Upper lobe of right lung (tissue), 1 donor: ENCODE measurements around the gene MMP19. TPM values are rescaled to one million over a fixed set of nuclear protein-coding genes. Genes with fewer than 3 reads are reported as not detected.

Source experiments
- ATAC-seq: fragments of 200-7000 bp; cut with Tn5 transposase; one replicate; pipeline ENCODE4 v1.9.1; 2020; ENCODE audit warnings: mild to moderate bottlenecking, moderate library complexity
- DNase-seq: peaks from one replicate; pipeline ENCODE4 v3.0.0-alpha.2; 2020
- H3K27ac ChIP-seq: fragments of 200-600 bp; one replicate; pipeline ENCODE4 v1.8.0; 2022
- H3K27me3 ChIP-seq: fragments of 200-600 bp; one replicate; pipeline ENCODE4 v1.8.0; 2022; ENCODE audit warnings: mild to moderate bottlenecking
- H3K36me3 ChIP-seq: fragments of 200-600 bp; one replicate; pipeline ENCODE4 v1.8.0; 2022
- H3K4me1 ChIP-seq: fragments of 200-600 bp; one replicate; pipeline ENCODE4 v1.8.0; 2022
- H3K4me3 ChIP-seq: fragments of 200-600 bp; one replicate; pipeline ENCODE4 v1.8.0; 2022; ENCODE audit warnings: mild to moderate bottlenecking
- H3K9me3 ChIP-seq: fragments of 200-600 bp; one replicate; pipeline ENCODE4 v1.8.0; 2022
- CTCF ChIP-seq: fragments of 200-600 bp; IDR thresholded peaks from one replicate; pipeline ENCODE4 v1.8.0; 2022; ENCODE audit warnings: antibody characterized with exemption
- intact Hi-C: fragments of 100-400 bp; cut with DNase I; formaldehyde crosslinking; loops from one replicate; pipeline ENCODE4 v1.11.0; 2022
- total RNA-seq: library from RNA; stranded (reverse); fragmentation: NEBNext Ultra II Directional; extraction: Animal tissue kit (Norgen Biotek cat#: 25700); gene quantifications from one replicate; pipeline ENCODE4 v1.2.1, GENCODE V29; 2021
- donor health status: DM: no; HTN: yes; CAD: no; lungs with severe emphysema.

The MMP19 gene
- total RNA-seq, 1 donor from 2014 or later, result 30.2 TPM

GRCh38 chr12:55823419-55823818 lies 19.3 kb downstream of the MMP19 start:
- Histone ChIP-seq H3K27me3 (no peaks in the 10 kb centered on the region), H3K4me1 (peaks cover 41% of the 10 kb centered on the region), H3K9me3 (no peaks in the 10 kb centered on the region), H3K4me3 (no peak overlapping the region), H3K27ac (no peak overlapping the region), H3K36me3 (peaks cover 45% of the 10 kb centered on the region)
- ATAC-seq, result no peak
- intact Hi-C loops, result no loop called here
- no peak for TF ChIP-seq CTCF
- DNase-seq, result no peak

- intact Hi-C loops, result no loop called here
- ATAC-seq, result no peak
- peaks cover 45% of the 10 kb centered on the region for H3K36me3 ChIP-seq
Measured at GRCh38 chr12:55822228-55822627, 20.5 kb downstream of the MMP19 start.

GRCh38 chr12:55820679-55821078 lies 22.1 kb downstream of the MMP19 start:
- Histone ChIP-seq H3K27ac (no peak overlapping the region), H3K36me3 (peaks cover 47% of the 10 kb centered on the region), H3K4me1 (peaks cover 25% of the 10 kb centered on the region), H3K4me3 (no peak overlapping the region), H3K27me3 (no peaks in the 10 kb centered on the region), H3K9me3 (no peaks in the 10 kb centered on the region)
- TF ChIP-seq CTCF, result no peak
- intact Hi-C loops, result no loop called here
- ATAC-seq, result no peak
- no peak for DNase-seq

More at GRCh38 chr12:55822228-55822627, 20.5 kb downstream of the MMP19 start:
- Histone ChIP-seq H3K9me3 (no peaks in the 10 kb centered on the region), H3K4me3 (no peak overlapping the region), H3K27ac (no peak overlapping the region), H3K4me1 (peaks cover 32% of the 10 kb centered on the region), H3K27me3 (no peaks in the 10 kb centered on the region)
- no peak for TF ChIP-seq CTCF
- no peak for DNase-seq

GRCh38 chr12:55818886-55819285 lies 23.9 kb downstream of the MMP19 start:
- H3K27me3 ChIP-seq, result no peaks in the 10 kb centered on the region

GRCh38 chr12:55818140-55818728 lies 24.5 kb downstream of the MMP19 start:
- Histone ChIP-seq H3K4me1 (peaks cover 30% of the 10 kb centered on the region), H3K9me3 (no peaks in the 10 kb centered on the region), H3K4me3 (peak overlapping the region; percentile 76), H3K27ac (peak overlapping the region; percentile 75), H3K36me3 (peaks cover 62% of the 10 kb centered on the region), H3K27me3 (no peaks in the 10 kb centered on the region)
- DNase-seq (no peak), ATAC-seq (peak; percentile 58)
- intact Hi-C loops, result no loop called here
- no peak for TF ChIP-seq CTCF

More at GRCh38 chr12:55818886-55819285, 23.9 kb downstream of the MMP19 start:
- H3K27ac ChIP-seq, result peak overlapping the region; percentile 75
- intact Hi-C loops, result no loop called here
- peak overlapping the region; percentile 76 for H3K4me3 ChIP-seq
- ATAC-seq (no peak), DNase-seq (no peak)
- TF ChIP-seq CTCF, result no peak
- peaks cover 30% of the 10 kb centered on the region for H3K4me1 ChIP-seq
- no peaks in the 10 kb centered on the region for H3K9me3 ChIP-seq
- peaks cover 57% of the 10 kb centered on the region for H3K36me3 ChIP-seq
